Tongue (tissue), 2 donors: ENCODE results near the gene TENT4B. TPM values are rescaled to one million over a fixed set of nuclear protein-coding genes. Genes with fewer than 3 reads are reported as not detected.

Experiments used
- DNase-seq: peaks from one replicate; pipeline ENCODE4 v3.0.0-alpha.2; 2015
- total RNA-seq: library from RNA; depleted of rRNA; stranded (reverse); fragments of >200 nt; gene quantifications from one replicate; pipeline ENCODE4 v1.2.3, GENCODE V29; 2014

TENT4B gene
- total RNA-seq, 1 donor from 2014 or later, result 10.3 TPM

GRCh38 chr16:50195756-50196155 is 42.6 kb downstream of the TENT4B start:
- DNase-seq, result no peak

- DNase-seq, result no peak
Measured at GRCh38 chr16:50197582-50197981, 44.5 kb downstream of the TENT4B start.

GRCh38 chr16:50198802-50199403 is 45.8 kb downstream of the TENT4B start:
- DNase-seq, result no peak

GRCh38 chr16:50201787-50202186 is 48.7 kb downstream of the TENT4B start:
- DNase-seq, result no peak

GRCh38 chr16:50202926-50203624 is 50.0 kb downstream of the TENT4B start:
- DNase-seq, result peak; percentile 62

GRCh38 chr16:50203681-50204080 is 50.6 kb downstream of the TENT4B start:
- no peak for DNase-seq

- DNase-seq, result no peak
Measured at GRCh38 chr16:50204453-50205108, 51.5 kb downstream of the TENT4B start.

GRCh38 chr16:50207652-50208051 is 54.5 kb downstream of the TENT4B start:
- peak; percentile 37 for DNase-seq

- no peak for DNase-seq
Measured at GRCh38 chr16:50208460-50208931, 55.4 kb downstream of the TENT4B start.

GRCh38 chr16:50209546-50210265 is 56.6 kb downstream of the TENT4B start:
- peak; percentile 57 for DNase-seq

- peak; percentile 91 for DNase-seq
Measured at GRCh38 chr16:50210266-50211038, 57.3 kb downstream of the TENT4B start.

GRCh38 chr16:50213939-50214519 is 60.9 kb downstream of the TENT4B start:
- DNase-seq, result peak; percentile 82

- no peak for DNase-seq
Measured at GRCh38 chr16:50215680-50216079, 62.6 kb downstream of the TENT4B start.

GRCh38 chr16:50216231-50216630 is 63.1 kb downstream of the TENT4B start:
- no peak for DNase-seq

GRCh38 chr16:50219402-50219975 is 66.4 kb downstream of the TENT4B start:
- no peak for DNase-seq

GRCh38 chr16:50224286-50224685 is 71.2 kb downstream of the TENT4B start:
- no peak for DNase-seq

- DNase-seq, result no peak
Measured at GRCh38 chr16:50227120-50227519, 74.0 kb downstream of the TENT4B start.

- DNase-seq, result no peak
Measured at GRCh38 chr16:50227665-50228064, 74.6 kb downstream of the TENT4B start.

GRCh38 chr16:50228364-50228868 is 75.3 kb downstream of the TENT4B start:
- DNase-seq, result no peak

- no peak for DNase-seq
Measured at GRCh38 chr16:50229149-50229726, 76.1 kb downstream of the TENT4B start.
